Endothelial cell of umbilical vein (primary cell): ENCODE results near the gene PDSS2. TPM values are rescaled to one million over a fixed set of nuclear protein-coding genes. Genes with fewer than 3 reads are reported as not detected.

Source experiments
- BruUV-seq: library from RNA; stranded (reverse); fragments of 400-500 nt; replicated peaks from 2 replicates; lab custom pipeline; 2021; lab: Mats Ljungman, UMichigan
- CTCF ChIA-PET: fragments of 300-600, 350-600 bp; sonication (Branson Sonifier 250); formaldehyde crosslinking; loops from one replicate; lab custom pipeline; 2021; ENCODE audit warnings: antibody characterized with exemption, inconsistent platforms; lab: Charles Lee
- POLR2A ChIA-PET: fragments of 300-600, 350-600 bp; sonication (Branson Sonifier 250); formaldehyde crosslinking; loops from one replicate; lab custom pipeline; 2021; ENCODE audit warnings: antibody characterized with exemption, inconsistent platforms; lab: Charles Lee
- DNase-seq: peaks from one replicate; pipeline ENCODE4 v3.0.0-alpha.2; 2011; ENCODE audit warnings: low read depth, low spot score
- FAIRE-seq: peaks from 2 replicates; lab custom pipeline; 2011; peaks lifted over from hg19 to GRCh38; lab: Jason Lieb, UNC
- H2AFZ ChIP-seq: 2 replicates; pipeline ENCODE4 v1.6.0; 2012; ENCODE audit warnings: low read depth, low read length, control low read depth, inconsistent platforms
- H3K27ac ChIP-seq: 2 replicates; pipeline ENCODE4 v1.5.1; 2011; ENCODE audit warnings: low read depth, mild to moderate bottlenecking, control low read depth, low read length, moderate library complexity; ENCODE audit not compliant: insufficient read depth
- H3K27me3 ChIP-seq, 2 experiments: 2 replicates each; pipeline versions ENCODE4 v1.6.0 to v1.6.1; 2011; ENCODE audit warnings: low read length in 2 of 2, mixed read lengths in 1 of 2; ENCODE audit not compliant: control insufficient read depth in 2 of 2, insufficient read depth in 2 of 2
- H3K36me3 ChIP-seq, 2 experiments: 2 replicates in 1 of 2; 3 replicates in 1 of 2; pipeline ENCODE4 v1.5.1; 2011; ENCODE audit warnings: low read length in 2 of 2, mild to moderate bottlenecking in 1 of 2, moderate library complexity in 1 of 2; ENCODE audit not compliant: control insufficient read depth in 2 of 2, insufficient read depth in 2 of 2; ENCODE audit errors: extremely low read depth in 1 of 2
- H3K4me1 ChIP-seq: 3 replicates; pipeline ENCODE4 v1.5.1; 2011; ENCODE audit warnings: mild to moderate bottlenecking, low read length; ENCODE audit not compliant: control insufficient read depth, insufficient read depth; ENCODE audit errors: extremely low read depth
- H3K4me2 ChIP-seq: 2 replicates; pipeline ENCODE4 v1.6.1; 2011; ENCODE audit warnings: low read length, control low read depth, mixed read lengths; ENCODE audit not compliant: insufficient read depth
- H3K4me3 ChIP-seq, 3 experiments: fragments of 200-600 bp in 1 of 3; sonication (generic), shearing (Covaris generic) in 1 of 3; replicated peaks in 1 of 3; 2 replicates each; pipeline ENCODE4 v1.5.1; 2011 to 2016; ENCODE audit warnings: control low read depth in 3 of 3, low read length in 3 of 3, mild to moderate bottlenecking in 2 of 3, inconsistent platforms in 1 of 3, low read depth in 1 of 3, moderate library complexity in 1 of 3; ENCODE audit not compliant: insufficient read depth in 1 of 3
- H3K79me2 ChIP-seq: 2 replicates; pipeline ENCODE4 v1.6.0; 2012; ENCODE audit warnings: low read length, inconsistent platforms; ENCODE audit not compliant: control insufficient read depth, insufficient read depth
- H3K9ac ChIP-seq: replicated peaks from 2 replicates; pipeline ENCODE3; 2011; ENCODE audit warnings: low read length, control low read depth; ENCODE audit not compliant: insufficient read depth; ENCODE audit errors: extremely low read depth
- H3K9me1 ChIP-seq: replicated peaks from 3 replicates; pipeline ENCODE4 v1.6.0; 2011; ENCODE audit warnings: mild to moderate bottlenecking, low read length; ENCODE audit not compliant: control insufficient read depth, insufficient read depth; ENCODE audit errors: extremely low read depth
- H3K9me3 ChIP-seq: replicated peaks from 2 replicates; pipeline ENCODE4 v1.5.1; 2012; ENCODE audit warnings: low read length, inconsistent platforms; ENCODE audit not compliant: control insufficient read depth, insufficient read depth
- H4K20me1 ChIP-seq: replicated peaks from 2 replicates; pipeline ENCODE3; 2011; ENCODE audit warnings: mild to moderate bottlenecking, low read length; ENCODE audit not compliant: control insufficient read depth, insufficient read depth; ENCODE audit errors: extremely low read depth
- EZH2 ChIP-seq: IDR thresholded peaks from 2 replicates; pipeline ENCODE4 v1.6.1; 2012; ENCODE audit warnings: borderline replicate concordance, low read depth, mild to moderate bottlenecking, moderate library complexity, low read length, inconsistent platforms; ENCODE audit not compliant: severe bottlenecking
- FOS ChIP-seq: IDR thresholded peaks from 2 replicates; pipeline ENCODE4 v1.6.1; 2011; ENCODE audit warnings: mild to moderate bottlenecking, low read length, moderate library complexity, borderline replicate concordance; ENCODE audit not compliant: insufficient read depth
- GATA2 ChIP-seq: IDR thresholded peaks from 2 replicates; pipeline ENCODE4 v1.7.0; 2011; ENCODE audit warnings: low read depth, mild to moderate bottlenecking, moderate library complexity, mixed read lengths, low read length; ENCODE audit not compliant: insufficient read length, insufficient read depth
- JUN ChIP-seq: IDR thresholded peaks from 2 replicates; pipeline ENCODE4 v1.6.1; 2011; ENCODE audit warnings: borderline replicate concordance, low read depth; ENCODE audit not compliant: insufficient read length, insufficient read depth
- MYC ChIP-seq: IDR thresholded peaks from one replicate; pipeline ENCODE4 v1.6.1; 2011; ENCODE audit warnings: mild to moderate bottlenecking, low read depth, low read length
- POLR2A ChIP-seq: IDR thresholded peaks from 2 replicates; pipeline ENCODE4 v1.6.1; 2012; ENCODE audit warnings: low read depth, mild to moderate bottlenecking, control low read depth, low read length
- POLR2AphosphoS5 ChIP-seq: IDR thresholded peaks from 2 replicates; pipeline ENCODE4 v1.6.1; 2012; ENCODE audit warnings: low read depth, mild to moderate bottlenecking, control low read depth, low read length, moderate library complexity; ENCODE audit not compliant: insufficient read depth
- dilution Hi-C: fragments of 300-500 bp; cut with MboI; formaldehyde crosslinking; loops from one replicate; pipeline ENCODE4 v1.15.0; 2019; ENCODE audit warnings: low sequenced_read_pairs; ENCODE audit not compliant: extremely low pct_ligation_motif_present
- intact Hi-C: fragments of 100-400 bp; cut with micrococcal nuclease; formaldehyde crosslinking; loops from one replicate; pipeline ENCODE4 v1.10.0; 2022
- polyA plus RNA-seq, 4 experiments: library from polyadenylated mRNA; depleted of rRNA in 3 of 4; stranded (reverse) in 3 of 4; unstranded in 1 of 4; fragments of >200 nt; gene quantifications; 2 replicates each; pipeline versions ENCODE4 v1.2.1 to v1.2.3, GENCODE V29; 2011 to 2012; ENCODE audit warnings: missing spikeins in 1 of 4
- total RNA-seq: library from RNA; stranded (reverse); gene quantifications from 2 replicates; pipeline ENCODE4 v1.2.3, GENCODE V29; 2021
- TF ChIP-seq, protein P1 (sequence below): IDR thresholded peaks from 2 replicates; pipeline ENCODE4 v1.6.1; 2011; ENCODE audit not compliant: insufficient read depth, insufficient read length
- TF ChIP-seq, protein P2 (sequence below), 2 donors: IDR thresholded peaks; 1 replicate in 1 of 2; 2 replicates in 1 of 2; pipeline ENCODE4 v1.5.1; 2011; ENCODE audit warnings: low read length in 2 of 2, mild to moderate bottlenecking in 2 of 2, moderate library complexity in 2 of 2, control low read depth in 1 of 2, inconsistent platforms in 1 of 2, low read depth in 1 of 2; ENCODE audit not compliant: insufficient read depth in 1 of 2; ENCODE audit errors: extremely low read depth in 1 of 2

Gene PDSS2
- total and polyA plus RNA-seq, 2 donors (not counting 3 experiments of a cell fraction or from before 2014, with no cell fraction given): 7.6 to 9.3 TPM

DNA sequence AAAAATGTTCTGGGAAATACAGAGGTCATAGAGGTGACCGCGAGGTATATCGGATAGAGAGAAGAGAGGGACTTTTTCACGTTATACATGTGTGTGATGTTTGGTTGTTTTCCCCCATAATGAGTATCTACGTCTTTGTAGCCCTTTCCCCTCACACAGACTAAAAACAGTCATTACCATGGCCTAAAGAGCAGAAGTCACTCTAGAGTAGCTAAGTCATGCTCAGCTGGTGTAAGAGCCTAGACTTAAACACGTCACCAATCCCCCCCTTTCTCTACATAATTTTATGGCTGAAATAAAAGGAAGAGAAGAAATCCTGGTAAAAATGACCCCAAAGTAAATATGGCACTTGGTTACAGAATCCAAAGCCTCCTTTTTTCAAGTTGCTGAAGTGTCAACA, 338.1 kb downstream of the PDSS2 start:
- no peaks in the 10 kb centered on the region for H3K9me3 ChIP-seq
- H3K36me3 ChIP-seq: no peaks in the 10 kb centered on the region
- H3K9ac ChIP-seq: no peak overlapping the region
- BruUV-seq: no TSS peak
- no peak overlapping the region for H3K4me2 ChIP-seq
- no peak overlapping the region for H3K4me3 ChIP-seq
- FAIRE-seq (no peak), DNase-seq (no peak)
- H3K4me1 ChIP-seq: peaks cover 5% of the 10 kb centered on the region
- ChIA-PET CTCF (interaction anchor here (0.6 kb wide), 1 partner anchor 496 kb away, joined by 3 read pairs; no protein-coding TSS in a partner anchor), POLR2A (no interaction called here)
- no peaks in the 10 kb centered on the region for H3K9me1 ChIP-seq
- dilution Hi-C loops (no loop called here), intact Hi-C loops (no loop called here)
- no peaks in the 10 kb centered on the region for H4K20me1 ChIP-seq
- no peak for TF ChIP-seq FOS
- TF ChIP-seq, protein P1, sequence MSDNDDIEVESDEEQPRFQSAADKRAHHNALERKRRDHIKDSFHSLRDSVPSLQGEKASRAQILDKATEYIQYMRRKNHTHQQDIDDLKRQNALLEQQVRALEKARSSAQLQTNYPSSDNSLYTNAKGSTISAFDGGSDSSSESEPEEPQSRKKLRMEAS: no peak
- H3K27ac ChIP-seq: no peak overlapping the region
- no peak overlapping the region for H2AFZ ChIP-seq
- no peaks in the 10 kb centered on the region for H3K79me2 ChIP-seq
- H3K27me3 ChIP-seq: peaks cover 9 to 19% of the 10 kb centered on the region in 2 experiments

DNA sequence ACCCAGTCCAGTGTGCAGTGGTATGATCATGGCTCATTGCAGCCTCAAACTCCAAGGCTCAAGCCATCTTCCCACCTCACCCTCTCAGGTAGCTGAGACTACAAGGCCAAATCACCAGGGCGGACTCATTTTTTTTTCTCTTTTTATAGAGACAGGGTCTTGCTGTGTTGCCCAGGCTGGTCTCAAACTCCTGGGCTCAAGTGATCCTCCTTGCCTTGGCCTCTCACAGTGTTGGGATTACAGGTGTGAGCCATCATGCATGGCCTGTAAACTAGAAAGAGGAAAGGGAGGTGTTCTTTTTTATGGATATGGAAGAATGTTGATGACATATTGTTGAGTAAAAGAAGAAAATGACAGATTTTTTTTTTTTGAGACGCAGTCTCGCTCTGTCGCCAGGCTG, 339.0 kb downstream of the PDSS2 start:
- H3K27ac ChIP-seq: no peak overlapping the region
- no peaks in the 10 kb centered on the region for H3K79me2 ChIP-seq
- POLR2A ChIA-PET: interaction anchor here (0.7 kb wide), 1 partner anchor 8 kb away, joined by 3 read pairs; no protein-coding TSS in a partner anchor
- no peak overlapping the region for H3K4me2 ChIP-seq
- BruUV-seq: no TSS peak
- H3K9me3 ChIP-seq: no peaks in the 10 kb centered on the region
- no peak overlapping the region for H2AFZ ChIP-seq
- DNase-seq (no peak), FAIRE-seq (no peak)
- CTCF ChIA-PET: interaction anchor here (0.6 to 1.2 kb wide), 3 partner anchors 9 to 609 kb away, joined by 3 to 4 read pairs (median 3); no protein-coding TSS in a partner anchor
- intact Hi-C loops (no loop called here), dilution Hi-C loops (no loop called here)
- no peaks in the 10 kb centered on the region for H4K20me1 ChIP-seq
- H3K4me3 ChIP-seq: no peak overlapping the region
- H3K36me3 ChIP-seq: no peaks in the 10 kb centered on the region
- H3K27me3 ChIP-seq: peaks cover 9 to 24% of the 10 kb centered on the region in 2 experiments
- peaks cover 10% of the 10 kb centered on the region for H3K4me1 ChIP-seq
- H3K9me1 ChIP-seq: no peaks in the 10 kb centered on the region
- no peak overlapping the region for H3K9ac ChIP-seq
- TF ChIP-seq POLR2A: no peak
- TF ChIP-seq GATA2: no peak
- TF ChIP-seq, protein P1: no peak
- TF ChIP-seq, protein P2, sequence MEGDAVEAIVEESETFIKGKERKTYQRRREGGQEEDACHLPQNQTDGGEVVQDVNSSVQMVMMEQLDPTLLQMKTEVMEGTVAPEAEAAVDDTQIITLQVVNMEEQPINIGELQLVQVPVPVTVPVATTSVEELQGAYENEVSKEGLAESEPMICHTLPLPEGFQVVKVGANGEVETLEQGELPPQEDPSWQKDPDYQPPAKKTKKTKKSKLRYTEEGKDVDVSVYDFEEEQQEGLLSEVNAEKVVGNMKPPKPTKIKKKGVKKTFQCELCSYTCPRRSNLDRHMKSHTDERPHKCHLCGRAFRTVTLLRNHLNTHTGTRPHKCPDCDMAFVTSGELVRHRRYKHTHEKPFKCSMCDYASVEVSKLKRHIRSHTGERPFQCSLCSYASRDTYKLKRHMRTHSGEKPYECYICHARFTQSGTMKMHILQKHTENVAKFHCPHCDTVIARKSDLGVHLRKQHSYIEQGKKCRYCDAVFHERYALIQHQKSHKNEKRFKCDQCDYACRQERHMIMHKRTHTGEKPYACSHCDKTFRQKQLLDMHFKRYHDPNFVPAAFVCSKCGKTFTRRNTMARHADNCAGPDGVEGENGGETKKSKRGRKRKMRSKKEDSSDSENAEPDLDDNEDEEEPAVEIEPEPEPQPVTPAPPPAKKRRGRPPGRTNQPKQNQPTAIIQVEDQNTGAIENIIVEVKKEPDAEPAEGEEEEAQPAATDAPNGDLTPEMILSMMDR (IDR thresholded peaks at IDR 0.05; ENCODE audit: extremely low read depth in 1 of 2, insufficient read depth in 1 of 2, low read depth in 1 of 2, low read length in 2 of 2): no peak
- no peak for TF ChIP-seq MYC
- no peak for TF ChIP-seq POLR2AphosphoS5
- TF ChIP-seq FOS: no peak
- no peak for TF ChIP-seq EZH2
- no peak for TF ChIP-seq JUN
